Stomach (tissue), 4 donors: ENCODE measurements around the gene IL1RL1.

ENCODE experiments used
- POLR2A ChIP-seq, 4 donors: fragments of 450-650 bp; IDR thresholded peaks; one replicate each; pipeline ENCODE4 v1.6.1; 2016; ENCODE audit warnings: antibody characterized with exemption in 4 of 4, control low read depth in 2 of 4, mild to moderate bottlenecking in 1 of 4, moderate library complexity in 1 of 4
- TF ChIP-seq, protein P1 (sequence below), 7 experiments: fragments of 450-650 bp in 4 of 7; fragments of 200-600 bp in 3 of 7; sonication (generic) in 3 of 7; IDR thresholded peaks; one replicate each; pipeline ENCODE4 v1.5.1; 2016 to 2019; ENCODE audit warnings: antibody characterized with exemption in 7 of 7, control low read depth in 2 of 7, mild to moderate bottlenecking in 1 of 7

DNA sequence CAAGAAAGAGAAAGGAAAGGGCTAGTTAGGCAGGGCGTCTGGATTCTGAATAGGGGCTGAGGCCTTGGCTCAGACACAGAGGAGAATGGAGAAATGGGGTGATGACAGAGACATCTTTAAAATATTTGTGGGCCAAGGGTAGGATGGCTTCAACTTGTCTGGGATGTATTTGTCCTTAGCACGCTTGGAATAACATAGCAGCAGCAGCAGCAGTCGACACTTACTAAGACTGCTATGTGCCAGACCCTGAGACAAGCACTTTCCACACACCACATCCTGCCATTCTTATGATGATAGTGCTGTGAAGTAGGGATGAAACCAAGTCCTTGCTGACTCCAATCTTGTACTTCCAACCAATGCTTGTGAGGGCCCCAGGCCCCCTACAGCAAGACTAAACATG, 2.6 kb downstream of the IL1RL1 start:
- no peak for TF ChIP-seq POLR2A (IDR thresholded peaks at IDR 0.05)
- TF ChIP-seq, protein P1, sequence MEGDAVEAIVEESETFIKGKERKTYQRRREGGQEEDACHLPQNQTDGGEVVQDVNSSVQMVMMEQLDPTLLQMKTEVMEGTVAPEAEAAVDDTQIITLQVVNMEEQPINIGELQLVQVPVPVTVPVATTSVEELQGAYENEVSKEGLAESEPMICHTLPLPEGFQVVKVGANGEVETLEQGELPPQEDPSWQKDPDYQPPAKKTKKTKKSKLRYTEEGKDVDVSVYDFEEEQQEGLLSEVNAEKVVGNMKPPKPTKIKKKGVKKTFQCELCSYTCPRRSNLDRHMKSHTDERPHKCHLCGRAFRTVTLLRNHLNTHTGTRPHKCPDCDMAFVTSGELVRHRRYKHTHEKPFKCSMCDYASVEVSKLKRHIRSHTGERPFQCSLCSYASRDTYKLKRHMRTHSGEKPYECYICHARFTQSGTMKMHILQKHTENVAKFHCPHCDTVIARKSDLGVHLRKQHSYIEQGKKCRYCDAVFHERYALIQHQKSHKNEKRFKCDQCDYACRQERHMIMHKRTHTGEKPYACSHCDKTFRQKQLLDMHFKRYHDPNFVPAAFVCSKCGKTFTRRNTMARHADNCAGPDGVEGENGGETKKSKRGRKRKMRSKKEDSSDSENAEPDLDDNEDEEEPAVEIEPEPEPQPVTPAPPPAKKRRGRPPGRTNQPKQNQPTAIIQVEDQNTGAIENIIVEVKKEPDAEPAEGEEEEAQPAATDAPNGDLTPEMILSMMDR (IDR thresholded peaks at IDR 0.05): no peak
